ENCODE results near the gene STARD13.

STARD13 gene

GRCh38 chr13:33139780-33140535 is 145.6 kb downstream of the STARD13 start:
- DNase-seq (ENCODE audit: low read depth in 2 of 2), result no peak

- DNase-seq (ENCODE audit: low read depth in 2 of 2), result no peak
Measured at GRCh38 chr13:33139184-33139583, 146.4 kb downstream of the STARD13 start.

GRCh38 chr13:33138441-33138840 is 147.1 kb downstream of the STARD13 start:
- no peak for DNase-seq (ENCODE audit: low read depth in 2 of 2)

GRCh38 chr13:33137721-33138120 is 147.8 kb downstream of the STARD13 start:
- no peak for DNase-seq (ENCODE audit: low read depth in 2 of 2)

GRCh38 chr13:33135097-33135496 is 150.5 kb downstream of the STARD13 start:
- DNase-seq (ENCODE audit: low read depth in 2 of 2), result no peak

GRCh38 chr13:33134213-33134612 is 151.3 kb downstream of the STARD13 start:
- DNase-seq (ENCODE audit: low read depth in 2 of 2), result no peak

- DNase-seq (ENCODE audit: low read depth in 2 of 2), result no peak
Measured at GRCh38 chr13:33132644-33133440, 152.7 kb downstream of the STARD13 start.

GRCh38 chr13:33129886-33130285 is 155.7 kb downstream of the STARD13 start:
- no peak for DNase-seq (ENCODE audit: low read depth in 2 of 2)

- DNase-seq (ENCODE audit: low read depth in 2 of 2), result no peak
Measured at GRCh38 chr13:33129094-33129832, 156.3 kb downstream of the STARD13 start.

GRCh38 chr13:33128134-33128533 is 157.4 kb downstream of the STARD13 start:
- no peak for DNase-seq (ENCODE audit: low read depth in 2 of 2)

GRCh38 chr13:33127009-33127551 is 158.5 kb downstream of the STARD13 start:
- no peak for DNase-seq (ENCODE audit: low read depth in 2 of 2)

- DNase-seq (ENCODE audit: low read depth in 2 of 2), result peak; percentile 83
Measured at GRCh38 chr13:33125821-33126570, 159.6 kb downstream of the STARD13 start.

- no peak for DNase-seq (ENCODE audit: low read depth in 2 of 2)
Measured at GRCh38 chr13:33123066-33123859, 162.3 kb downstream of the STARD13 start.

- DNase-seq (ENCODE audit: low read depth in 2 of 2), result no peak
Measured at GRCh38 chr13:33119856-33120543, 165.6 kb downstream of the STARD13 start.

- DNase-seq (ENCODE audit: low read depth in 2 of 2), result no peak
Measured at GRCh38 chr13:33119022-33119781, 166.4 kb downstream of the STARD13 start.

- no peak for DNase-seq (ENCODE audit: low read depth in 2 of 2)
Measured at GRCh38 chr13:33116321-33117010, 169.1 kb downstream of the STARD13 start.

GRCh38 chr13:33115274-33115673 is 170.3 kb downstream of the STARD13 start:
- no peak for DNase-seq (ENCODE audit: low read depth in 2 of 2)

- no peak for DNase-seq (ENCODE audit: low read depth in 2 of 2)
Measured at GRCh38 chr13:33114146-33114545, 171.4 kb downstream of the STARD13 start.

- DNase-seq (ENCODE audit: low read depth in 2 of 2), result no peak
Measured at GRCh38 chr13:33112766-33113165, 172.8 kb downstream of the STARD13 start.
